ENCODE measurements around the gene ETF1.

DNA sequence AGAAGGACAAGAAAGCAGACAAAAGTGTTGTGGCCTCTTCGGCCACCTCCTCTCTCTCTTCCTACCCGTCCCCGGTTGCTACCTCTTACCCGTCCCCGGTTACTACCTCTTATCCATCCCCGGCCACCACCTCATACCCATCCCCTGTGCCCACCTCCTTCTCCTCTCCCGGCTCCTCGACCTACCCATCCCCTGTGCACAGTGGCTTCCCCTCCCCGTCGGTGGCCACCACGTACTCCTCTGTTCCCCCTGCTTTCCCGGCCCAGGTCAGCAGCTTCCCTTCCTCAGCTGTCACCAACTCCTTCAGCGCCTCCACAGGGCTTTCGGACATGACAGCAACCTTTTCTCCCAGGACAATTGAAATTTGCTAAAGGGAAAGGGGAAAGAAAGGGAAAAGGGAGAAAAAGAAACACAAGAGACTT lies 75.3 kb downstream of the ETF1 start:
- TF ChIP-seq POLR2AphosphoS5 (IDR thresholded peaks at IDR 0.05) (peak in 1 of 3 donors; percentile 84), POLR2A (IDR thresholded peaks at IDR 0.05) (no peak)
- TF ChIP-seq, protein P1, sequence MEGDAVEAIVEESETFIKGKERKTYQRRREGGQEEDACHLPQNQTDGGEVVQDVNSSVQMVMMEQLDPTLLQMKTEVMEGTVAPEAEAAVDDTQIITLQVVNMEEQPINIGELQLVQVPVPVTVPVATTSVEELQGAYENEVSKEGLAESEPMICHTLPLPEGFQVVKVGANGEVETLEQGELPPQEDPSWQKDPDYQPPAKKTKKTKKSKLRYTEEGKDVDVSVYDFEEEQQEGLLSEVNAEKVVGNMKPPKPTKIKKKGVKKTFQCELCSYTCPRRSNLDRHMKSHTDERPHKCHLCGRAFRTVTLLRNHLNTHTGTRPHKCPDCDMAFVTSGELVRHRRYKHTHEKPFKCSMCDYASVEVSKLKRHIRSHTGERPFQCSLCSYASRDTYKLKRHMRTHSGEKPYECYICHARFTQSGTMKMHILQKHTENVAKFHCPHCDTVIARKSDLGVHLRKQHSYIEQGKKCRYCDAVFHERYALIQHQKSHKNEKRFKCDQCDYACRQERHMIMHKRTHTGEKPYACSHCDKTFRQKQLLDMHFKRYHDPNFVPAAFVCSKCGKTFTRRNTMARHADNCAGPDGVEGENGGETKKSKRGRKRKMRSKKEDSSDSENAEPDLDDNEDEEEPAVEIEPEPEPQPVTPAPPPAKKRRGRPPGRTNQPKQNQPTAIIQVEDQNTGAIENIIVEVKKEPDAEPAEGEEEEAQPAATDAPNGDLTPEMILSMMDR (IDR thresholded peaks at IDR 0.05): no peak

Data from breast epithelium (tissue), 3 donors.